CD14-positive monocyte (primary cell): ENCODE results near the gene ZNF700. TPM values are rescaled to one million over a fixed set of nuclear protein-coding genes. Genes with fewer than 3 reads are reported as not detected.

Source experiments
- DNase-seq, 3 donors: peaks; one replicate each; pipeline ENCODE4 v3.0.0-alpha.2; 2011 to 2022
- H2AFZ ChIP-seq: 2 replicates; pipeline ENCODE4 v1.6.0; 2012; ENCODE audit warnings: mild to moderate bottlenecking, low read depth, low read length, inconsistent platforms; ENCODE audit not compliant: insufficient read depth, poor library complexity, severe bottlenecking
- H3K27ac ChIP-seq, 2 donors: 1 replicate in 1 of 2; 2 replicates in 1 of 2; pipeline ENCODE4 v1.5.1; 2012 to 2013; ENCODE audit warnings: low read length in 2 of 2, control low read depth in 1 of 2, inconsistent platforms in 1 of 2, low read depth in 1 of 2, mild to moderate bottlenecking in 1 of 2
- H3K27me3 ChIP-seq, 2 donors: one replicate each; pipeline versions ENCODE4 v1.6.0 to v1.6.1; 2011 to 2013; ENCODE audit warnings: low read length in 2 of 2; ENCODE audit not compliant: control insufficient read depth in 2 of 2, insufficient read depth in 2 of 2
- H3K36me3 ChIP-seq, 2 donors: replicated peaks in 1 of 2; 1 replicate in 1 of 2; 2 replicates in 1 of 2; pipeline versions ENCODE4 v1.5.1 to v1.6.1; 2012 to 2013; ENCODE audit warnings: low read length in 2 of 2, control low read depth in 1 of 2, inconsistent platforms in 1 of 2, mild to moderate bottlenecking in 1 of 2; ENCODE audit not compliant: insufficient read depth in 2 of 2, control insufficient read depth in 1 of 2
- H3K4me1 ChIP-seq, 2 donors: 1 replicate in 1 of 2; 2 replicates in 1 of 2; pipeline versions ENCODE4 v1.5.1 to v1.6.1; 2012 to 2013; ENCODE audit warnings: low read length in 2 of 2, control low read depth in 1 of 2, inconsistent platforms in 1 of 2, mild to moderate bottlenecking in 1 of 2, moderate library complexity in 1 of 2; ENCODE audit not compliant: insufficient read depth in 2 of 2, control insufficient read depth in 1 of 2
- H3K4me2 ChIP-seq: replicated peaks from 2 replicates; pipeline ENCODE3; 2012; ENCODE audit warnings: low read length, moderate library complexity, mild to moderate bottlenecking; ENCODE audit not compliant: poor library complexity, severe bottlenecking; ENCODE audit errors: extremely low read depth
- H3K4me3 ChIP-seq, 3 experiments: fragments of 200-600 bp in 1 of 3; sonication (generic) in 1 of 3; replicated peaks in 1 of 3; 1 replicate in 2 of 3; 2 replicates in 1 of 3; pipeline ENCODE4 v1.5.1; 2011 to 2013; ENCODE audit warnings: low read length in 3 of 3, mild to moderate bottlenecking in 3 of 3, control low read depth in 2 of 3, low read depth in 2 of 3, inconsistent platforms in 1 of 3, moderate library complexity in 1 of 3
- H3K79me2 ChIP-seq: 2 replicates; pipeline ENCODE4 v1.6.0; 2012; ENCODE audit warnings: mild to moderate bottlenecking, control low read depth, inconsistent platforms, low read length, moderate library complexity; ENCODE audit not compliant: insufficient read depth
- H3K9ac ChIP-seq: 2 replicates; pipeline ENCODE4 v1.6.0; 2017; ENCODE audit warnings: low read length, mild to moderate bottlenecking; ENCODE audit not compliant: insufficient read depth, poor library complexity, severe bottlenecking
- H3K9me3 ChIP-seq, 2 donors: replicated peaks in 1 of 2; 1 replicate in 1 of 2; 2 replicates in 1 of 2; pipeline versions ENCODE4 v1.5.1 to v1.6.1; 2012 to 2013; ENCODE audit warnings: low read length in 2 of 2, control low read depth in 1 of 2; ENCODE audit not compliant: control insufficient read depth in 1 of 2, insufficient read depth in 1 of 2
- H4K20me1 ChIP-seq: 2 replicates; pipeline ENCODE4 v1.6.0; 2012; ENCODE audit warnings: mild to moderate bottlenecking, low read length, control low read depth, moderate library complexity; ENCODE audit not compliant: insufficient read depth
- H3K27ac Mint-ChIP-seq, 7 donors: one replicate each; pipeline ENCODE4 v1.8.0; 2020; ENCODE audit warnings: mild to moderate bottlenecking in 7 of 7, mixed read lengths in 7 of 7, moderate library complexity in 6 of 7, inconsistent platforms in 2 of 7
- H3K27me3 Mint-ChIP-seq, 3 donors: one replicate each; pipeline ENCODE4 v1.8.0; 2021 to 2022; ENCODE audit warnings: low read depth in 3 of 3, mild to moderate bottlenecking in 3 of 3, mixed read lengths in 3 of 3, moderate library complexity in 3 of 3, inconsistent platforms in 1 of 3
- H3K36me3 Mint-ChIP-seq, 2 donors: one replicate each; pipeline ENCODE4 v1.8.0; 2020; ENCODE audit warnings: mixed read lengths in 2 of 2, inconsistent platforms in 1 of 2, mild to moderate bottlenecking in 1 of 2
- H3K4me1 Mint-ChIP-seq: one replicate; pipeline ENCODE4 v1.8.0; 2020; ENCODE audit warnings: mild to moderate bottlenecking, mixed read lengths
- H3K4me3 Mint-ChIP-seq, 2 donors: one replicate each; pipeline ENCODE4 v1.8.0; 2020; ENCODE audit warnings: mild to moderate bottlenecking in 2 of 2, mixed read lengths in 2 of 2, moderate library complexity in 1 of 2
- H3K9me3 Mint-ChIP-seq, 7 donors: one replicate each; pipeline ENCODE4 v1.8.0; 2020 to 2022; ENCODE audit warnings: mixed read lengths in 7 of 7, mild to moderate bottlenecking in 6 of 7, moderate library complexity in 6 of 7, inconsistent platforms in 2 of 7
- WGBS: methylation state at CpG from one replicate; pipeline ENCODE4 v1.1.5; 2013; ENCODE audit warnings: missing lambda C conversion rate; ENCODE audit not compliant: insufficient coverage; 5-methylcytosine and 5-hydroxymethylcytosine counted together
- intact Hi-C, 2 donors: fragments of 100-400 bp; cut with micrococcal nuclease; formaldehyde crosslinking; loops; one replicate each; pipeline versions ENCODE4 v1.15.0 to v1.15.1; 2023
- polyA plus RNA-seq, 3 donors: library from polyadenylated mRNA; depleted of rRNA in 1 of 3; unstranded in 2 of 3; stranded (reverse) in 1 of 3; fragments of 300-500 nt in 2 of 3; fragments of >200 nt in 1 of 3; fragmentation: Illumina TruSeq in 2 of 3; gene quantifications; 1 replicate in 2 of 3; 2 replicates in 1 of 3; pipeline ENCODE4 v1.2.3, GENCODE V29; 2012 to 2021
- TF ChIP-seq, protein P1 (sequence below): fragments of 200-600 bp; IDR thresholded peaks from one replicate; pipeline ENCODE4 v1.8.0; 2022; ENCODE audit warnings: antibody characterized with exemption, mild to moderate bottlenecking

Gene ZNF700
- polyA plus RNA-seq, 3 donors: 1.1 to 18.3 (median 1.2) TPM

DNA sequence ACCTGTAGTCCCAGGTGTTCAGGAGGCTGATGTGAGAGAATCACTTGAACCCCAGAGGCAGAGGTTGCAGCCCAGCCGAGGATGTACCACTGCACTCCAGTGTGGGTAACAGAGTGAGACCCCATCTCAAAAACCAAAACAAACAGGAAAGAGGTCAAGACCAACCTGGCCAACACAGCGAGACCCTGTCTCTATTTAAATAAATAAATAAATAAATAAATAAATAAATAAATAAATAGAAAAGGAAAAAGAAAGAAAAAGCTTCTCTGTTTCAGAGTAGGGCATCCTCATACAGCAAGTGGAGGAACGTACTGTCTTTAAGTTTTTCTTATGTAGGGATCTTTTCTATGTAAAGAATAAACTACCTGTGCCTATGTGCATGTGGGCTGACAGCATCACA lies 2.3 kb downstream of the ZNF700 start:
- Mint-ChIP-seq H3K4me1 (peaks cover 40% of the 10 kb centered on the region), H3K4me3 (no peak overlapping the region), H3K36me3 (peaks cover 8 to 22% of the 10 kb centered on the region in 2 donors), H3K27me3 (no peaks in the 10 kb centered on the region), H3K27ac (no peak overlapping the region), H3K9me3 (peaks cover 11 to 38% (median 25%) of the 10 kb centered on the region in 7 donors)
- Histone ChIP-seq H3K9ac (no peak overlapping the region), H3K4me3 (no peak overlapping the region), H3K79me2 (peaks cover 71% of the 10 kb centered on the region), H3K36me3 (peaks cover 0 to 43% of the 10 kb centered on the region in 2 donors), H3K27me3 (no peaks in the 10 kb centered on the region), H3K4me2 (no peak overlapping the region), H2AFZ (no peak overlapping the region), H4K20me1 (no peaks in the 10 kb centered on the region), H3K27ac (no peak overlapping the region), H3K4me1 (peaks cover 26 to 37% of the 10 kb centered on the region in 2 donors), H3K9me3 (peaks cover 25 to 43% of the 10 kb centered on the region in 2 donors)
- no peak for DNase-seq
- no CpG with 5 or more reads among the region's 3 CpGs for WGBS
- intact Hi-C loops: loop anchor here in 1 of 2 donors (5.0 to 10.0 kb wide), 2 partner anchors 60 to 138 kb away; partner anchors contain the start of gene ZNF844
- TF ChIP-seq, protein P1, sequence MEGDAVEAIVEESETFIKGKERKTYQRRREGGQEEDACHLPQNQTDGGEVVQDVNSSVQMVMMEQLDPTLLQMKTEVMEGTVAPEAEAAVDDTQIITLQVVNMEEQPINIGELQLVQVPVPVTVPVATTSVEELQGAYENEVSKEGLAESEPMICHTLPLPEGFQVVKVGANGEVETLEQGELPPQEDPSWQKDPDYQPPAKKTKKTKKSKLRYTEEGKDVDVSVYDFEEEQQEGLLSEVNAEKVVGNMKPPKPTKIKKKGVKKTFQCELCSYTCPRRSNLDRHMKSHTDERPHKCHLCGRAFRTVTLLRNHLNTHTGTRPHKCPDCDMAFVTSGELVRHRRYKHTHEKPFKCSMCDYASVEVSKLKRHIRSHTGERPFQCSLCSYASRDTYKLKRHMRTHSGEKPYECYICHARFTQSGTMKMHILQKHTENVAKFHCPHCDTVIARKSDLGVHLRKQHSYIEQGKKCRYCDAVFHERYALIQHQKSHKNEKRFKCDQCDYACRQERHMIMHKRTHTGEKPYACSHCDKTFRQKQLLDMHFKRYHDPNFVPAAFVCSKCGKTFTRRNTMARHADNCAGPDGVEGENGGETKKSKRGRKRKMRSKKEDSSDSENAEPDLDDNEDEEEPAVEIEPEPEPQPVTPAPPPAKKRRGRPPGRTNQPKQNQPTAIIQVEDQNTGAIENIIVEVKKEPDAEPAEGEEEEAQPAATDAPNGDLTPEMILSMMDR: no peak

DNA sequence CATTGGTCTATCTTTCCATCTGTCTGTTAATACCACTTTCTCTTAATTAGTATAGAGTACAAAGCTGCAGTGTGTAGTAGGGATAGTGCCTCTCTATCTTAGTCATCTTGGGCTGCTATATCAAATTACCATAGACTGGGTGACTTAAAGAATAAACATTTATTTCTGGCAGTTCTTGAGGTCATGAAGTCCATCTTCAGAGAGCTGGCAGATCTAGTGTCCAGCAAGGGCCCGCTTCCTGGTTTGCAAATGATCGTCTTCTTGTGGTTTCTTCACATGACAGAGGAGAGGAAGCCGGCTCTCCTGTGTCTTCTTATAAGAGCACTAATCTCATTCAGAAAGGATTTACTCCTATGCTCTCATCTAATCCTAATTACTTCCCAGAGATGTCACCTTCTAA lies 6.1 kb downstream of the ZNF700 start:
- DNase-seq: no peak
- Mint-ChIP-seq H3K27me3 (peaks cover 0 to 2% (median 0%) of the 10 kb centered on the region in 3 donors), H3K9me3 (peaks cover 18 to 67% (median 56%) of the 10 kb centered on the region in 7 donors), H3K36me3 (peaks cover 21 to 34% of the 10 kb centered on the region in 2 donors), H3K27ac (peak overlapping the region in 1 of 7 donors; percentile 1), H3K4me3 (no peak overlapping the region), H3K4me1 (peaks cover 21% of the 10 kb centered on the region)
- H3K27ac ChIP-seq: no peak overlapping the region
- no peaks in the 10 kb centered on the region for H4K20me1 ChIP-seq
- peaks cover 4 to 70% of the 10 kb centered on the region in 2 donors for H3K36me3 ChIP-seq
- no peak overlapping the region for H2AFZ ChIP-seq
- peaks cover 8 to 10% of the 10 kb centered on the region in 2 donors for H3K4me1 ChIP-seq
- H3K9me3 ChIP-seq: peaks cover 58 to 80% of the 10 kb centered on the region in 2 donors
- intact Hi-C loops: no loop called here
- H3K79me2 ChIP-seq: peaks cover 99% of the 10 kb centered on the region
- no peak overlapping the region for H3K4me2 ChIP-seq
- H3K4me3 ChIP-seq: no peak overlapping the region
- WGBS: no CpG with 5 or more reads among the region's 3 CpGs
- TF ChIP-seq, protein P1: no peak
- H3K9ac ChIP-seq: no peak overlapping the region
- no peaks in the 10 kb centered on the region for H3K27me3 ChIP-seq
